GM18498 (cell line): ENCODE results near the gene MTMR10.

Experiments used
- ATAC-seq: cut with Tn5 transposase; IDR thresholded peaks from one replicate; pipeline ENCODE4 v1.9.1; 2021; ENCODE audit warnings: mild to moderate bottlenecking, moderate library complexity; ENCODE audit not compliant: unreplicated experiment

Gene MTMR10

DNA sequence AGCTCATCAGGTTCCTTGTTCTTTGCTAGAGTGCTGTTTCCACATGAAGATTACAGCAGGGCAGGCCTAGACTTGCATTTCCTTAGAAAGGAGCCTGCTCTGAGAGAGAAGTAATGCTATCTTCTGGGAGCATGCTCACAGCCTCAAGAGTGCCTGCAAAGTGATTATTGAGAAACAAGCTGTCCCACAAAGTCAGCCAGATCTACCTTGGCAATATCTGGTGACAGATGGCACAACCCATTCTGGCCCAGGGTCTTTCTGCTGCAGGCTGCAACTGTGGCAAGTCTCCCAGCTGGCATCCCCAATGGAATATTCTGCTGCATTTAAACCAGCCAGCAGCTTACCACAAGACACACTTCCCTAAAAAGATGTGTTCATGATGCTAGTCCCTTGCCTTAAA is 29.3 kb downstream of the MTMR10 start:
- ATAC-seq = no peak

DNA sequence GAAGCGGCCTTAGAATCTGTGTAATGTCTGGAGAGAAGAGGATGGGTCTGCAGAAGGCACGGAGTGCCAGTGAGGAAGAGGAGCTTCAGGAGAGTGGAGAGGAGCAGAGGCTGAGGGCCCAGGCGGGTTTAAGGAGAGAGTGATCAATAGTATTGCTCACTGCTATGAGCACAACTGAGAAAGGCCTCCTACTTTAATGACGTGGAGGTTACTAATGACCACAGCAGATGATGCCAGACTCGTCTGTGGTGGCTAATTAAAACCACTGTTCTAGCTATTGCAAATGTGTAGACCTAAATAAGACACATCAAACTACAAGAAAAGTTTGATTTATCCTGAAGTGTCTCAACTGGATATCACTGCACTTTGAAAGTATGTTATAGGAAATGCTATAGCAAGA is 33.2 kb downstream of the MTMR10 start:
- no peak for ATAC-seq

DNA sequence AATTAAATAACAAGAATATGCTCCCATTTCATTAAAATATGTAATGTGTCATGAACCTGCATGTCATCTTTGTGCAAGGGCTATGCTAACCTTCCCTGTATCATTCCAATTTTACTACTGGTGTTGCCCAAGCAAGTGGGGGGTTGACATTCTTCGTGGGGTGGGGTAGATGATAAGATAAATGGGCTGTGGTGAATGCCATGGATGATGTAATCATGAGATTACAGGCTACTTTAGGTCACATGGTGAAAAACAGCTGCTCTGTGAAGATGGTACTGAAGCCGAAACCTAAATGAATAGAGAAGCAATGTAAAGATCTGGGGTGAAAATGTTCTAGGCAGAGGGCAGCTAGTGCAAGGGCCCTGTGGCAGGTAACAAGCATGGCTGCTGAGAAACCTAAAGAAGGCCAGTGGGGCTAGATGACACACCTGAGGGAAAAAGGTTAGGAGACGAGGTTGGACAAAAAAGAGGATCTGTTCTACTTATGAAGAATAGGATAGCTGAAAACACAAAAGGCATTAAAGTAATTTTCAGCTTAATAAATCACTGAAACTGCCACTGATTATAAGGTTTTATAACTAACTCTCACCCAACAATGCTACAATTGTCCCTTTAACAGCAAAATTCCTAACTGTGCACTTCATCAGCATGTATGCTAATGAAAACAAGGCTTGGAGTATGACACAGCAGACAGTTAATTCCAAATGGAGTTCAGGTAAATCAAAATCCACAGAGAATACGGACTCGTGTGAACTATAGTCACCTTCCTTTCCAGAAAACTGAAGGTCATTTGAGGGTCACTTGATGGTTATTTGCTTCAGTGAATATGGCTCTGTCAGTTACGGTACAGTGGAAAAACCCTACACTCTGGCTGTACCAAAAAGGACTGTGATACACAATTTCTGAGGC is 35.0 kb downstream of the MTMR10 start:
- no peak for ATAC-seq

DNA sequence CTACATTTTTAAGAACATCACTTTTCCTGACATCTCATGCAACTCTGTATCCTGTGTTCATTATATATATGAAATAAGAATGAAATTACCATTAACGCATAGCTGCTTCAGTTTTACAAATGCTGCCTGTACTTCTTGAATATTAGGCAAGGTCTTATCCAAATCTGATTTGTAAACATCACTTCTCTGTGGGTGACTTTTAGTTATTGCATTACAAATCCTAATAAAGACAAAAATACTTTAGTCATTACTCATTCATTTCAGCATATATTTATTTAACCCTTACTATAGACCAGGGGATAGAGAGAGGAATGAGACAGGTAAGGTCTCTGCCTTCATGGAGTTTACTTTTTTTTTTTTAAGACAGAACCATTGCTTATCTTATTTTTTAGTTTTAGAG is 36.8 kb downstream of the MTMR10 start:
- no peak for ATAC-seq

DNA sequence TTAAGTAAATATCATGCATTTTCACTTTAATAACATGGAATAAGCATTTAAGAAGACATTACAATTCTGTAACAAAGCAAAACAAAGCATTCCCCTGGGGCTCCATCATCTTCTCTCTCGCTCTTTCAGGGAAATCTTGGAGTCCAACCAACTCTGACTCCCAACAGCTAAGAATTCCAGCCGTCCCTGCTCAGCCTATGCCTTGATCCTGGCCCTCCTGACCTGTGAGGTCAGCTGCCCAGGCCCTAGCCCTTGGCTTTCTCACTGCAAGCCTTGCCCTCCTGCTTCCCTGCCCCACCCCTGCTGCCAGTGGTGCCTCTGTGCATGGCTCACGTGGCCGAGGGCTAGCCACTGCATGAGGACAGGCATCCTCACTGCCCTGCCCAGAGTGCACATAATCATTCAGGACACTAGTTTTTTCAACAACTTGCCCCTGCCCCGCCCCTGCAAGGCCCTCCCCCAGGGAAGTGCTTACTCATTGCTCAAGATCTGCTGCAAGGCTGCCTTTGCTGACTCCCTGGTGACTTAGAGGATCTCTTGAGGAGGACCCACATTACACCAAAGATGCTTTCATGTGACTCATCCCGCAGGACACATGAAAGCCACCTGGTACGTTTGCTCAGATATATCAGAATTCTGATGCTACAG is 37.6 kb downstream of the MTMR10 start:
- ATAC-seq = no peak

DNA sequence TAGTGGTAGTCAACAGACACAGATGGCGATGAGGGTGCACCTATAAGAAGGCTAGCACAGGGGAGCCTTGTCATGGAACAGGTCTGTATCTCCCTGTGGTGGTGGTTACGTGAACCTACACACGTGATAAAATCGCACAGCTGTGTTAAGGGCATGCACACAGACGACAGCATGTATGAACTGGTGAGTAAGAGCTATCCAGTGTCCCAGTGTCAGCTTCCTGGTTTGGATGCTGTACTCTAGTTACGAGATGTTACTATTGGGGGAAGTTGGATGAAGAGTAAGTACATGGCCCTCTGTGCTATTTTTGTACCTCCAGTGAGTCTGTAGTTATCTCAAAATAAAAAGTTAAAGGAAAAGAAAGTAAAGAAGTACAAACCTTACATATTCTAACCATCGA is 38.2 kb downstream of the MTMR10 start:
- ATAC-seq = no peak

DNA sequence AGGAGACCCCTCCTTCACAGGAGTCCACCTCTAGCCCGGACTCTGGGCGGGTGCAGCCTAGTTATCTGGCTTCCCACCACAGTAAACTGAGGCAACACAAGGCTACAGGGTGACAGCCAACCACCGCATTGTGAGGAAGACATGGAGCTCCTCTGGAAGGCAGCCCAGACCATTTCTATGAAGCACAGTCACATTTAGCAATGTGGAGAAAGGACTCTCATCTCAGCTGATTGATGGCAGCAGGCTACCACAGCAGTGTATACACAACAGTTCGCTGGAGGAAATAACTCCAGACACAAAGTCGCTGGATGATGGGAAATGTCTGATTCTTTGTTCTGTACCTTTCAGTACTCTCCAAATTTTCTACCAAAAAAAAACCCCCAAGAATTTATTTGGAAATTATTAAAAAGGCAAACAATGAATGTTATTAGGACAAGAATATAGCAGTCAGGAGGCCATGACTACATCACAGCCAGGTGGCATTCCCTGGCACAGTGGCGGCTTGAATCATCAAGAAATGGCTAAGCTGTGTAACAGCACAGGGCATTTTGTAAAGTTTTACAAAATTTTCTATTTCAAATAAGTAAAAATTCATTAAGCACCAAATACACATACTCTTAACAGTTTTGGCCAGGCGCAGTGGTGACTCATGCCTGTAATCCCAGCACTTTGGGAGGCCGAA is 47.6 kb downstream of the MTMR10 start:
- no peak for ATAC-seq

DNA sequence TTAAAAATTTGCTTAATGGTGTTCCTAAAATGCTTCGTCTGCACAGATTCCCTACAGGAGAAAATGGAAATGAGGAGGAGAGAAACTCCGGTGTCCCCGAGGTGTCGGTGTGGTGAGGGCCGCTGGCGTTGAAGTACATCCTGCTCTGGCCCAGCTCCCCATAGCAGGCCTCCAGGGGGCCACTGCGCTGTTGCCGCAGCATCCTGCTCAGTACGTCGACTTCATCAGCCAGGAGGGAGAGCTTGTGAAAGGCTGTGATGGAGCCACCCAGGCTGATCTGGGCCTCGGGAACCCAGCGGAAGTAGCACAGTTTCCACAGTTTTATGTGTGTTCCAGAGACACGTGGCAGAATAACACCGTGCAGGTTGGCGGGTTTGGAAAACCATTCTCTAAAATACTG is 49.9 kb downstream of the MTMR10 start:
- ATAC-seq = no peak

DNA sequence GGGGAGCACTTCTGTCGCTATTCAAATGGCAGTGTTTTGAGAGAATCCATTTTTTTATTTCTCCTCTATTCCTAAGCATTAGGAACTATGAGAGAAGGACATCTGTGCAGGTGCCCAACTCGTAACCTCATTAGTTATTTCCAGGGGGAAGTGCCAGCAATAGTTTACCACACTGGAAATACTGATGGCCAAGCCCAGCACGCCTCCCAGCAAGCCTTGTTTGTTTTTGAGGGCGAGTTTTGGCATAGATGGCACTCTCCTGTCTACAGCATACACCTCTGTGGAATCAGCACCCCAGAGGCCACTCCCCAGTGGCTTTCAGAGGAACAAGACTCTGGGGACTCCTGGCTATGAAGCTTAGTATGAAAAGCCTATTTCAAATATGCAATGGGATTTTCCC is 51.1 kb downstream of the MTMR10 start:
- no peak for ATAC-seq

DNA sequence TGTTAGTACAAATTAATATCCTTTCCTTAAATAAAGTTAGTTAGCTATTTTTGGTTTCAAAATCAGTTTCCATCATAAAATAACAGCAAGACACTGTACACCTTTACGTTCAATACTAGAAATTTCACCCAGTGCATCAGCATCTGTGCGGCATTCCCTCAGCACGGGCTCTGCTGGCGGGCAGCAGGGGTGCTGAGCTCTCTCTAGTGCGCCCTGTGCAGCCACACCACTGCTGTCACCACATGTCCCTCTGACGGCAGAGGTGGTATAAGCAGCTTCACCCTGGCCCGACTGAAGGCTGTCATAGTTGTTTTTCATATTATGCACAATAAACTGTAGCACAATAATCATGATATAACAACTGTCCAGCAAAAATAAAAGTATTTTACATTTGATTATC is 52.3 kb downstream of the MTMR10 start:
- no peak for ATAC-seq

DNA sequence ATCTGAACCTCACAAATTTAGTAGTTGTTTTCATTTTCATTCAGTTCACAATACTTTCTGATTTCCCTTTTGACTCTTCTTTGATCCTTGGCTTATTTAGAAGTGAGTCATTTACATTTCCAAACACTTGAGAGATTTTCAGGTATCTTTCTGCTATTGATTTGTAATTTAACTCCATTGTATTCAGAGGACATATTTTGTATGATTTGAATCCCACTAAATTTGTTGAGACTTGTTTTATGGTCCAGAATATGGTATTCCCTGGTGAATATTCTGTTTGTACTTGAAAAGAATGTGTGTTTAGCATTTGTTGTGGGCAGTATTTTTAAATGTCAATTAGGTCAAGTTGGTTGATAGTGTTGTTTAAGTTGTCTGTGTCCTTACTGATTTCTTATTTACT is 58.1 kb downstream of the MTMR10 start:
- no peak for ATAC-seq

DNA sequence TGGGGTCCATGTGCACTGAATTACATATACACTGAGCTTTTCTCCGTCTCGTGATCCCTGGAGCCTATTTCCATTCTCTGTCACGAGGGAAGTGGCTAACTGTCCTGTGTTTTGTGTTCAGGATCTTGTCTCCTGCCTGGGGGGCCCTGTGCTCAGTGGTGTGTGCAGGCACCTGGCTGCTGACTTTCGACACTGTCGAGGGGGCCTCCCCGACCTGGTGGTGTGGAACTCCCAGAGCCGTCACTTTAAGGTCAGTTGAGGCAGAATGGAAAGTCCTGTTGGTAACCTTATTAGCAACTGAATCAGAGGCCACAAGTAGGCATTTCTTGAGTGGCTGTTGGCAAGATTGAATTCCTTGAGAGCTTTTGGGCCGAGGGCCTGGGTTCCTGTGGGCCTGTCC is 61.0 kb downstream of the MTMR10 start:
- ATAC-seq = no peak

DNA sequence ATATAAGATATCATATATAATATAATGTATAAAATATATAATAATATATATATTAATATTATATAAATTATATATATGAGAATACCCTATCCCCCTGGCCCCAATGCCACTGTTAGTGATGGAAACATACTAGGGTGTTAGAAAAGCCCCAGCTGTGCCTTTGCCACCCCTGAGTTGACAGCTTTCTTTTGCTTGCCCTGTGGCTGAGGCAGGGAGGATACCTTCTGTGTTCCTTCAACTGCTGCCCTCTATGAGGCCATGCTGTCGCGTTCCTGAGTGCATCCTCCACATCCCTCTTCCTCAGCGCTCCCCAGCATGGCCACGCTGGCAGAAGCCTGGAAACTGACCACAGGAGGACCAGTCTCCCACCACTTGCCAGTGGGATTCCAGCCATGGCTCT is 61.4 kb downstream of the MTMR10 start:
- ATAC-seq = no peak

DNA sequence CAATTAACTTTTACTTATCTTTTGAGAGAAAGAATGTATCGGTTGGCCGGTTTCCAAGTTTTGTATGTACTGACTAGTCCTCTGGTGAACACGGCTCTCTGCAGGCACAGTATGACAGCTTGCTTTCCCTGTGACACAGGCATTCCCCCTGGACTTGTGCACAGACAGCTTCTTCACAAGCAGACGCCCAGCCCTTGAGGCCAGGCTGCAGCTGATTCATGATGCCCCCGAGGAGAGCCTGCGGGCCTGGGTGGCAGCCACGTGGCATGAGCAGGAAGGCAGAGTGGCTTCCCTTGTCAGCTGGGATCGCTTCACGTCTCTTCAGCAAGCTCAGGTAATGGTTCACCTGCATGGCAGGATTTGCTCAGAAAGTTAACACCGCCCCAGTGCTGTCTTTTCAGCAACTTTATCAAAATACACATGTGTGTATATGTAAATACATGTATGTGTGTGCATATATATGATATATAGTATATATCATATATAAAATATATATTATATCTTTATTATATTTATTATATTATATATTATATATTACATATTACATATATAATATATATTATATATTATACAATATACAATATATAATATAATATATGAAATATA is 62.3 kb downstream of the MTMR10 start:
- no peak for ATAC-seq

DNA sequence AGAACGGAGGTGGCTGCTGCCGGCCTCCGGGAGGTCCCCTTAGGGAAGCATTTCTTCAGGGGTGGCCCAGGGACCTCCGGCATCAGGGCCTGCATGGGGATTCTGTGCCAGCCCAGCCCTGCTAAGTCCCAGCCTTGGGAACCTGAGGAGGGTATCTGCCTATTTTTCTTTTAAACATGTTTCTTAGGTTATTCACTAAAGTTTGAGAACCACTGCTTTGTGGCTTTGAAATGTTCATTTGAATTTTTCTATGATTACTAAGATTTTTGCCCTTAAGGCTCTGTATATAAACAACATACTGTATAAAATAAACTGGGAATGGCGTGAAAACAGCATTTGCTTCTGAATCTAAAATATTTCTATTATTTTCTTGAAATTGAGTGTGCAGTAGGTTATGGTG is 63.4 kb downstream of the MTMR10 start:
- no peak for ATAC-seq

DNA sequence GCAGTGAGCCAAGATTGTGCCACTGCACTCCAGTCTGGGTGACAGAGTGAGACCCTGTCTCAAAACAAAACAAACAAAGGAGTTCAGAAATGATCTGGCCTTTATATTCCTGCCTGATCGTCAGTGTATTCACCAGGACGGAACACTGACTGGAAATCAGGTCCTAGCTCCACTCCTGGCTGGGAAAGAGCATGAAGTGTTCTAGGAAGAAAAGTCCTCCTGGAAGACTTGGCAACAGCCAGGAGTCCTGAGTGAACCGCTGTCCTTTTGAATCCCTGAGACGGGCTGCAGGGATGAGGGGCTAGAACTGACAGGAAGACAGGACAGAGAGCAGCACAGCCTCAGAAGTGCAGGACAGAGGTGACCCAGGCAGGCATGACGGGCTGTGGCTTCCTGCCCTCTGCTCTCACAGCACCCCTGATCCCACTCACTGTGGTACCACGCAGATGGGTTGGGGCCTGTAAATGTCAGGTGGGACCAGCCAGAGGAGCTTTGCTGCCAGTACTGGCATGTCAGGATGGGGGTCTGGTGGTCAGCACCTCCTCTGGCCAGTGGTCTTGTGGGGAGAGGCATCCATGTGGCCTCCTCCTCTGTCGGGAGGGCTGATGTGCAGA is 64.2 kb downstream of the MTMR10 start:
- ATAC-seq = no peak

DNA sequence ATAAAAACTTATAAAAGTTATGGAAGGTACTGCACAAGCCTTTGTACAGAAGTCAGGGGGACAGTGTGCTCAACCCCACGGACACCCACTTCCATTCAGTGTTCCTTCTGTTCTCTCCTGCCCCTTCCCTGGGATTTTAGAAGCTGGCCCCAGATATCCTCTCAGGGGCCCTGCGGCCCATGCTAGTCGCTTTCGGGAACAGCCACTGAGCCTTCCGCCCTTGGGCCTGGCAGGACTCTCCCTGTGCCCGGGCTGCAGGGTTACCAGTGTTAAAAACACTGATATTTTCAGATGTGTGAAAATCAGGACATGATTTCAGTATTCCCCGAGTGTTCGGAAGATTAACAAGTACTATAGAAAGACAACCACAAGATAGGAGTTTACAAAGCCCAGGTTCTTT is 65.3 kb downstream of the MTMR10 start:
- ATAC-seq = no peak

DNA sequence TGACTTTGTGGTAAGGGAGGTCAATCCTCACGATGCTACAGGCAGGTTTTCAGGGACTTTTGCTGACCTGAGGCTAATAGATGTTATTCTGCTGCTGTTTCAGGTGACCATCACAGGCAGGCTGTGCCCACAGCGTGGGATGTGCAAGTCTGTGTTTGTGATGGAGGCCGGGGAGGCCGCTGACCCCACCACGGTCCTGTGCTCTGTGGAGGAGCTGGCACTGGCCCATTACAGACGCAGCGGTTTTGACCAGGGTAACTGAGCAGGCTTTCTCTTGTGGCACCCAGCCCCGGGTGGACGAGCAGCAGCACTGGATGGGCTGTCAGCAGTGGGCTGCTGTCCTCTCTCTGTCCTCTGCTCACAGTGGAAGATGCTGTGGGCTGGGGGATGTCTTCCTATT is 65.7 kb downstream of the MTMR10 start:
- ATAC-seq = no peak

DNA sequence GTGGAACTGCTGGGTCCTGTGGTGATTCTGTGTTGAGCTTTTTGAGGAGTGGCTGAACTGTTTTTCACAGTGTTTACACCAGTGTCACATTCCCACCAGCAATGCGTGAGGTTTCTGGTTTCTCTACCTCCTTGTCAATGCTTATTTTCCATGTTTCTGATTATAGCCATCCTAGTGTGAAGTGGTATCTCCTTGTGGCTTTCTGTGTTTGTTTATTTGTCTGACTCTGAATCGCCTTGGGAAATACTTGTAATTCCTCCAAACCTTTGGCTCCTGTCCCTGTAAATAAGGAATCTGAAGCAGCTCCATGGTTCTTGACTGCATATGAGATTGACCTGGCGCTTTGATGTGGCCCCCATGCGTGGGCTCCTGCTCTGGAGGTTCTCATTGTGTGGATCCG is 67.1 kb downstream of the MTMR10 start:
- ATAC-seq = no peak

DNA sequence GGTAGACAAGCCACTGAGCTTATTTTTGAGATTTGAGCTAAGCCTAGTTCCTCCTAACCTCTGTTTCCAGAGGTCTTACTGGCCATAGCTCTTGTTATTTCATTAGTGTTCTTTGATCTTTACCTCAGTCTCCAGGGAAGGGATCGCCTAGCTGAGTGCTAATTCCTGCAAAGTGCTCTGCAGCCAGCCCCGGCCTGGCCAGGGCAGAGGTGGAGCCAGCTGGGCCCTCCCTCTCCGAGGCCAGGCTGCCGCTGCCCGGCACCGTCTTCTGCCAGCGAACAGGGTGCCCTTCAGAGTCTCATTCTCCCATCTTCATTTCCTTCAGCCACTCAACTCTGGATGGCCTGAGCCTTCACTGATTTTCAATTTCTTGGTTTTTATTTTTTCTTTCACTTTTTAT is 68.0 kb downstream of the MTMR10 start:
- ATAC-seq = no peak
